ENCODE measurements around the gene WDHD1.
"Not testable (repeated sequence)": the region's sequence is repeated elsewhere in the genome, so short reads cannot be mapped to it uniquely, and the experiment has no call there.

Gene WDHD1

GRCh38 chr14:55047301-55048053, 20.6 kb upstream of the WDHD1 start:
- no peak for DNase-seq

- no peak for DNase-seq
Measured at GRCh38 chr14:55045087-55045486, 18.2 kb upstream of the WDHD1 start.

- DNase-seq: no peak
Measured at GRCh38 chr14:55043528-55043927, 16.6 kb upstream of the WDHD1 start.

- no peak for DNase-seq
Measured at GRCh38 chr14:55038708-55039107, 11.8 kb upstream of the WDHD1 start.

- not testable (repeated sequence) for DNase-seq
Measured at GRCh38 chr14:55037995-55038394, 11.1 kb upstream of the WDHD1 start.

GRCh38 chr14:55031190-55031589, 4.3 kb upstream of the WDHD1 start:
- no peak for DNase-seq

- no peak for DNase-seq
Measured at GRCh38 chr14:55028476-55028875, 1.6 kb upstream of the WDHD1 start.

GRCh38 chr14:55028066-55028465, 1.2 kb upstream of the WDHD1 start:
- no peak for DNase-seq

GRCh38 chr14:55026441-55026792, 482 bp downstream of the WDHD1 start:
- DNase-seq: no peak

GRCh38 chr14:55025948-55026347, 951 bp downstream of the WDHD1 start:
- DNase-seq: no peak

- DNase-seq: not testable (repeated sequence)
Measured at GRCh38 chr14:55024365-55024764, 2.5 kb downstream of the WDHD1 start.

GRCh38 chr14:55019968-55020554, 6.8 kb downstream of the WDHD1 start:
- no peak for DNase-seq

- no peak for DNase-seq
Measured at GRCh38 chr14:55015006-55015405, 11.9 kb downstream of the WDHD1 start.

- DNase-seq: no peak
Measured at GRCh38 chr14:55005071-55005470, 21.8 kb downstream of the WDHD1 start.

- no peak for DNase-seq
Measured at GRCh38 chr14:55000381-55000780, 26.5 kb downstream of the WDHD1 start.

- no peak for DNase-seq
Measured at GRCh38 chr14:54985156-54985555, 41.7 kb downstream of the WDHD1 start.

GRCh38 chr14:54981698-54982097, 45.2 kb downstream of the WDHD1 start:
- DNase-seq: no peak

- DNase-seq: no peak
Measured at GRCh38 chr14:54979039-54979438, 47.9 kb downstream of the WDHD1 start.

- no peak for DNase-seq
Measured at GRCh38 chr14:54976316-54976715, 50.6 kb downstream of the WDHD1 start.

- DNase-seq: no peak
Measured at GRCh38 chr14:54975856-54976255, 51.0 kb downstream of the WDHD1 start.

- DNase-seq: no peak
Measured at GRCh38 chr14:54974788-54975414, 52.0 kb downstream of the WDHD1 start.

GRCh38 chr14:54967496-54967895, 59.4 kb downstream of the WDHD1 start:
- no peak for DNase-seq

GRCh38 chr14:54955143-54955542, 71.8 kb downstream of the WDHD1 start:
- DNase-seq: no peak

GRCh38 chr14:54953609-54954008, 73.3 kb downstream of the WDHD1 start:
- not testable (repeated sequence) for DNase-seq

Data from CD4-positive, alpha-beta T cell treated with Interleukin-15 for 1 hour (primary cell).